Hematopoietic multipotent progenitor cell treated with erythropoietin and hydrocortisone succinate and interleukin-3 and kit ligand, for 15 days (in vitro differentiated cells): ENCODE data around the gene POLE4.

Source experiments
- DNase-seq: peaks from one replicate; pipeline ENCODE4 v3.0.0-alpha.2; 2015; ENCODE audit warnings: low spot score

POLE4 gene

DNA sequence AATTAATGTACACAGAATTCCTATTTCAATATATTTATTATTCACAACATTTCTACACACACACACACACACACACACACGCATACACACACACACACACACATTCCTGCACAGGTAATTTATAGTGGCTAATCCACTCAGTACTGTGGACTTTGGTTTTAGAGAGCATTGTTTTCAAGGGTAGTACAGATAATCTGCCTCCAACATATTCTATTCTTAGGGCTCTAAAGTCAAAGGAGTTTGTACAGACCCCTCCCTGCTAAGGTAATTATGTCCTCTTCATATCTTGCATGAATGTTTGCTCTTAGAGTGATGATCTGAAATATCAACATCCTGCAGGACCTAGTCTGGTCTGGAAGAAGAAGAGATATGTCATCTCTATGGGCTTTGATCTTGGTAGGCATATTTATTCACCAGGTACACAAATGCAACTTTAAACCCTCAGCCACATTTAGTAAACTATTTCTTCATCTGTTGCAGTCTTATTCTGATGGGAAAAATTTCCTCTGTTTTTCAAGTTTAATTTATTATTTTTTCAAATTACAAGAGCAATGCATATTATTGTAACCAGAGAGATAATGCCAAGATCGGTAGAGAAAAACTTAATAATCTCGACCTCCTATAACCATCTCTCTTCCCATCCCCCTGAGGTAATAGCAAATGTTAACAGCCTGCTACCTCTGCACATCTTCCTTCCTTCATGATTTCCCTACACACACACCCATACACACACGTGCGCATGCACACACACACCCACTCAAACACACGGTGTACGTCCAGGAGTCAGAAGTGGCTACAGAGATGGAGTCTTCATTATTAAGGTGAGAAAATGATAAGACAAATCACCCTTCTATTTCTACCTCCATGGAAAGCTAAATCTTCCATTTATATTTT lies 18.3 kb upstream of the POLE4 start:
- no peak for DNase-seq

GRCh38 chr2:74941284-74941683 lies 17.2 kb upstream of the POLE4 start:
- DNase-seq = no peak

- DNase-seq = no peak
These were observed 16.2 kb upstream of the POLE4 start for GRCh38 chr2:74942263-74942662.

DNA sequence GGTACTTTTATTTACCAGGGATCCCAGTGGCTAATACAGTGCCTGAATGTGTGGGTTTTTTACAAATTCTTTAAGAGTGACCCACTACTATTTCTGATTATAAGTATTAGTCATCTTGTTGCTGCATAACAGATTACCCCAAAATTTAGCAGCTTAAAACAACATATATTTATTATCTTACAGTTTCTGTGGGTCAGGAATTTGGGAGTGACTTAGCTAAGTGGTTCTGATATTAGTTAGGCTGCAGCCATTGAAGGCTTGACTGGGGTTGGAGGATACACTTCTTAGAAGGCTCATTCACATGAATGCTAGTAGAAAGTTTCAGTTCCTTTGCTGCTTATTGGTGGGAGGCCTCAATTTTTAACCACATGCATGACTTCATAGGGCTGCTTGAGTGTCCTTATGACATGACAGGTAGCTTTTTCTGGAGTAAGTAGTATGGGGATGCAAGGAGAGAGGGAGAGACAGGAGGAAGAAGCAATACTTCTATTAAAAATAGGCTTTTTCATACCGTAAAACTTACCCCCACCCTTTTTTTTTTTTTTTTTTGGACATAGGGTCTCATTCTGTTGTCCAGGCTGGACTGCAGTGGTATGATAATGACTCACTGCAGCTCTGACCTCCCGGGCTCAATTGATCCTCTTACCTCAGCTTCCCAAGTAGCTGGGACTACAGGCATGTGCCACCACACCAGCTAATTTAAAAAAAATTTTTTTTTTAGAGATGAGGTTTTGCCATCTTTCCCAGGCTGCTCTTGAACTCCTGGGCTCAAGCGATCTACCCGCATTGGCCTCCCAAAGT lies 13.3 kb upstream of the POLE4 start:
- DNase-seq = no peak

GRCh38 chr2:74945788-74946331 lies 12.6 kb upstream of the POLE4 start:
- DNase-seq = no peak

DNA sequence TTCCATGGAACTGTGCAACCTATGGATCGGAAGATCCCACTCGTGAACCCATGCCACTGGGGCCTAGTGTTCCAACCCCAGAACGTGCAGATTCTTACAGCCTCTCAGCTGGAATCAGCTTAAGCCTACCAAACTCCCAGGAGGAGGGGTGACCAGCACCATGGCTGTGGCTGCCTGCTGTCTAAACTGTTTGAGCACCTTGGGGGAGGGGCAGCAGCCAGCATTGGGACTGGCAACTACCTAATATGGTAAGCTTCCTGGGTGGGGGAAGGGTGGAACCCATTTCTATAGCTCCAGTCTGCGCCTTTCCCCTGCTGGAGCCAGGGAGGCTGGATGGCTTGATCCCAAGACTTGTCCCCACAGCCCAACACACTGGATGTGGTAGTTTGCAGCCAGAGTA lies 10.7 kb upstream of the POLE4 start:
- DNase-seq = no peak

DNA sequence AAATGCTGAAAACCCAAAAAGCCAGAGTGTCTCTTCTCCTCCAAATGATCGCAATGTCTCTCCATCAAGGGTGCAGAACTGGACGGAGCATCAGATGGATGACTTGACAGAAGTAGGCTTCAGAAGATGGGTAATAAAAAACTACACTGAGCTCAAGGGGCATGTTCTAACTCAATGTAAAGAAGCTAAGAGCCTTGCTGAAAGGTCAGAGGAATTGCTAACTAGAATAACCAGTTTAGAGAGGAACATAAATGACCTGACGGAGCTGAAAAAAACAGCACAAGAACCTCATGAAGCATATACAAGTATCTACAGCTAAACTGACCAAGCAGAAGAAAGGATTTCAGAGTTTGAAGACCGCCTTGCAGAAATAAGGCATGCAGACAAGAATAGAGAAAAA lies 9.7 kb upstream of the POLE4 start:
- DNase-seq = no peak

DNA sequence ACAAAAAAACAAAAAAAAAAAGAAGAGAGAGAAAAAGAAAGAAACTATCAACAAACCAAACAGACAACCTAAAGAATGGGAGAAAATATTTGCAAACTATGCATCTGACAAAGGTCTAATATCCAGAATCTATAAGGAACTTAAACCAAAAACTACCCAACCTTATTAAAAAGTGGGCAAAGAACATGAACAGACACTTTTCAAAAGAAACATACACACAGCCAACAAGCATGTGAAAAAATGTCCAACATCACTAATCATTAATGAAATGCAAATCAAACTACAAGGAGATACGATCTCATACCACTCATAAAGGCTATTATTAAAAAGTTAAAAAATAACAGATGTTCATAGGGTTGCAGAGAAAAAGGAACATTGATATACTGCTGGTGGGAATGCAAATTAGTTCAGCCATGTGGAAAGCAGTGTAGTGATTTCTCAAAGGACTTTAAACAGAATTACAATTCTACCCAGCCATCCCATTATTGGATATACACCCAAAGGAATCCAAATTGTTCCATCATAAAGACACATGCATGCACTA lies 7.2 kb upstream of the POLE4 start:
- DNase-seq = no peak

- DNase-seq = no peak
These were observed 5.9 kb upstream of the POLE4 start for GRCh38 chr2:74952575-74952974.

GRCh38 chr2:74953796-74954499 lies 4.5 kb upstream of the POLE4 start:
- no peak for DNase-seq

GRCh38 chr2:74954500-74954874 lies 4.0 kb upstream of the POLE4 start:
- no peak for DNase-seq

GRCh38 chr2:74957886-74958273 lies 563 bp upstream of the POLE4 start:
- DNase-seq = no peak

GRCh38 chr2:74959106-74959751 lies 786 bp downstream of the POLE4 start:
- no peak for DNase-seq

DNA sequence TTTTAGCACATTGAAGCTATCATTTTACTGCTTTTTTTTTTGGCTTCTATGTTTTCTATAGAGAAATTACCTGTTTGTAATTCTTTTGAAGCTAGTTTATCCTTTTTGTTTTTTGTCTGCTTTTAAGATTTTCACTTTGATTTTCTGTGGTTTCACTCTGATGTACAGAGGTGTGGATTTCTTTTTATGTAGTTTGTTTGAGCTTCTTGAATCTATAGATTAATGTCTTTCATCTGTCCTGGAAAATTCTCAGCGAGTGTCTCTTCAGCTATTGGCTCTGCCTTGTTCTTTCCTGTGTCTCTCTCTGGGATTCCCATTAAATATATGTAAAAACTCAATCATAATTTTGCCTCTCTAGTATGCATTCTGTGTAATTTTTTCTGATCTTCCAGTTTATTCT lies 8.4 kb downstream of the POLE4 start:
- DNase-seq = no peak

GRCh38 chr2:74975016-74975415 lies 16.6 kb downstream of the POLE4 start:
- no peak for DNase-seq

DNA sequence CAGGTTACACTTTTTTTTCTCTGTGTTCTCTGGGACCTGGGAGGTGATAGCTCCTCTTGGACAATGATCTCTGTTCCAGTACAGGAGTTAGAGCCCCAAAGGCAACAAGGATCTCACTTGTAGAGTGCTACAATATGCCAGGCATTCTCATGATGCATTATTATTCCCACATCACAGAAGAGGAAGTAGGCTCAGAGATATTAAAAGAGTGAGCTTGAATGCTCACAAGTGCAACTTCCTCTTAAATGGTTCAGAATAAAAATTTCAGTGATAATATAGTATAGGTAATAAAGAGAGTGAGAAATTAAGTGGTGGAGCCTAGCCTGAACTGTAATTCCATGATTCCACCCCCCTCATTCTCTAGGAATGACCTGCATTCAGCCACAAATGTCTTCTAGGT lies 21.4 kb downstream of the POLE4 start:
- DNase-seq = no peak

DNA sequence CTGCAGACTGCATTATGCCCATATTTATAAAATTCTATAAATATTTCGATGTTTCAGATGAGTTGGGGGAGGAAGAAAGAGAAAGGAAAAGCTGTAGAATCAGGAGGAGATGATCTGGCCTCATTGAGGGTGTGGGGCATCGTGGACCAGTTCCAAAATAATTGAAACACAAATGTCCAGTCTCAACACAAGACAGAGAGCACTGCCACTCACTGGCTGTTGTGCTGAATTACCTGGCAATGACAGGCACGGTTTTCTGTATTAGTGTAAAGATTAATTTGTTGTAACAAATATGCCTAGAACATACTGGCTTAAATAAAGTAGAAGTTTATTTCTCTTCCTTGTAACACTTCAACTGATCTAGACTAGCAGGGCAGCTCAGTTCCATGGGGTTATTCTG lies 24.1 kb downstream of the POLE4 start:
- DNase-seq = no peak

GRCh38 chr2:74983631-74984392 lies 25.4 kb downstream of the POLE4 start:
- no peak for DNase-seq

DNA sequence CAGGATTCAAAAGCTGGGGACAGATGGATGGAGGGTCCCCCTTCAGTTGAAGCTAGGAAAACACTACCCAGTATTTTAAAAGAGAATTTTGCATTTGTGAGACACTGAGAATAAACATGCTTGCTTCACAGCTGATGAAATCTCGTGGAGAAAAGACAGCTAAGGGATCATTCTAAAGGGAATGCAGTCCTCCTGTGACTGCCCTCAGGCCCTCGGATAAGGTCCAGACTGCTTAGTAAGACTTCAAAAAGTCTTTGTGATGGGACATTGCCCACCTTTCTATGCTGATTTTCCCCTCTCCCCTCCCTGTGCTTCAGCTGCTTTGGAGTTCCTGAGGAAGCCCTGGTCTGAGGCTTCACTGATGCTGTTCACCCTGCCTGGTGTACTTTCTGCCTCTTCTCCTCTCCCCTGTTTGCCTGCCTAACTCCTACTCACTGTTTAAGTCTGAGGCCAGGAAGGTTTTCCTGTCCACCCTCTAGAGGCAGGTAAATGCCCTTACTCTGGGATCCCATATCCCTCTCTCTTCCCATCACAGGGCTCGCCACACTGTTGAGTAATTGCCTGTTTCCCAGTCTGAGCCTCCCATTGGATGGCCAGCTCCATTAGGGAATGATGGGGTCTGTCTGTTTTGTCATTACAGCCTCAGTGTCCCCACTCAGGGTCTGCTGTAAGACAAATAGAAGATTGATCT lies 26.6 kb downstream of the POLE4 start:
- no peak for DNase-seq

- DNase-seq = no peak
These were observed 27.7 kb downstream of the POLE4 start for GRCh38 chr2:74985978-74986609.
